C4-2B (cell line): ENCODE measurements around the gene LGALS9.

Experiments
- H3K27ac ChIP-seq: fragments of 450-650 bp; 2 replicates; pipeline ENCODE4 v1.5.1; 2017
- CTCF ChIP-seq: fragments of 450-650 bp; conservative IDR thresholded peaks from 2 replicates; pipeline ENCODE4 v1.5.1; 2017; ENCODE audit warnings: mild to moderate bottlenecking
- ZFX ChIP-seq: fragments of 450-650 bp; IDR thresholded peaks from 2 replicates; pipeline ENCODE4 v1.6.1; 2017

The LGALS9 gene

GRCh38 chr17:27591986-27592385 is 39.0 kb upstream of the LGALS9 start:
- TF ChIP-seq ZFX (no peak), CTCF (no peak)
- H3K27ac ChIP-seq: no peak overlapping the region

- H3K27ac ChIP-seq: no peak overlapping the region
- TF ChIP-seq ZFX: no peak
- no peak for TF ChIP-seq CTCF
Observed at GRCh38 chr17:27593232-27593856, 37.6 kb upstream of the LGALS9 start.

DNA sequence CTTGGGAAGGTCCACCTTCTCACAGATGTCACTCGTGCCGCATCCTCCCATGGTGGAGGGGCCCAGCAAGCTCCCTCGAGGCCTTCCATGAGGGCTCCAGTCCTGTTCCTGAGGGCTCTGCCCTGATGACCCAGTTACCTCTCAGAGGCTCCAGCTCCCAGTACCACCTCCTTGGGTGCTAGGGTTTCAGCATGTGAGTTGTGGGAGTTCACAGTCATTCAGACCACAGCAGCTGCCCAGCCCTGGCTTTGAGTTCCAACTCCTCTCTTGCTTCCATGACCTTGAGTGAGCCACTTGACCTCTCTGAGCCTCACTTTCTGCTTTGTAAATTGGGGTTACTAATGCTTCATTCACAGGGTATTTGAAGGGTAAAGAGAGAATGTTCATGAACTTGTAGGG is 37.1 kb upstream of the LGALS9 start:
- TF ChIP-seq ZFX: no peak
- no peak for TF ChIP-seq CTCF
- no peak overlapping the region for H3K27ac ChIP-seq

GRCh38 chr17:27595208-27595607 is 35.8 kb upstream of the LGALS9 start:
- H3K27ac ChIP-seq: no peak overlapping the region
- TF ChIP-seq CTCF (no peak), ZFX (no peak)

GRCh38 chr17:27596096-27596495 is 34.9 kb upstream of the LGALS9 start:
- no peak overlapping the region for H3K27ac ChIP-seq
- no peak for TF ChIP-seq CTCF
- no peak for TF ChIP-seq ZFX

DNA sequence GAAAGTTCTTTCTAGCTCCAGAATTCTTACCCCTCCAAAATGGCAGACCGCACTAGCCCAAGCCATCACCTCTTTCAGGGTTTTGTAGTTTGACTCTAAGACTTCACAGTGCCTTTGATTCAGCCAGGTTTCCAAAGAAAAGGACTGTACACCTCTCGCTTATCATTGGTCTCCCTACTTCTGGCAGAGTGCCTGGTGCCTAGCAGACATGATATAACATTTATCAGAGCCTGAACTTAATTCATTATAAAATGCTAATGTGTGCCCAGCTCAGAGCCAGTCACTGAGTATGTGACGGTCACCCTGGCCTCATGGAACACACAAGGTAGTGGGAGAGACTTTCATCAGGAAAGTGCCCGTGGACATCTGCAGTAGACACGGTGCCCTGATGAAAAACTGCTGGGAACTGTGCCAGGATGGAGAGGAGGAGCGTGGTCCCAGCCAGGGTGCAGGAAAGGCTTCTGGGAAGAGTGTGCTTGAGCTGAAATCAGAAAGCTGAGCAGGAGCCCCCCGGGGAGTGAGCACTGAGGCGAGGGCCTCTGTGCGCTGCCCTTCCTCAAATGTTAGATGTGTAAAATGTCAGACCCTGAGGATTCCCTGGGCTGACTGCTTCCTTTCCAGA is 34.3 kb upstream of the LGALS9 start:
- TF ChIP-seq ZFX (no peak), CTCF (no peak)
- no peak overlapping the region for H3K27ac ChIP-seq

- no peak for TF ChIP-seq ZFX
- TF ChIP-seq CTCF: no peak
- no peak overlapping the region for H3K27ac ChIP-seq
Observed at GRCh38 chr17:27597188-27597580, 33.8 kb upstream of the LGALS9 start.
